H1 (cell line): ENCODE results near the gene P3H2. TPM values are rescaled to one million over a fixed set of nuclear protein-coding genes. Genes with fewer than 3 reads are reported as not detected.

Experiments used
- CTCF ChIA-PET: fragments of 300-600 bp; sonication (Branson Sonifier 250); formaldehyde crosslinking; loops from one replicate; lab custom pipeline; 2021; ENCODE audit not compliant: partially characterized antibody; lab: Charles Lee
- POLR2A ChIA-PET: fragments of 300-600 bp; sonication (Branson Sonifier 250); formaldehyde crosslinking; loops from one replicate; lab custom pipeline; 2021; ENCODE audit warnings: inconsistent platforms; ENCODE audit not compliant: partially characterized antibody; lab: Charles Lee
- DNase-seq, 2 experiments: peaks; one replicate each; pipeline versions ENCODE4 v3.0.0 to v3.0.0-alpha.2; 2010 to 2022; ENCODE audit warnings: low spot score in 2 of 2, low read depth in 1 of 2, mixed read lengths in 1 of 2
- FAIRE-seq: peaks from 2 replicates; lab custom pipeline; 2011; peaks lifted over from hg19 to GRCh38; lab: Jason Lieb, UNC
- H2AFZ ChIP-seq: 2 replicates; pipeline ENCODE4 v1.8.1; 2012; ENCODE audit warnings: low read length, inconsistent platforms
- H2AK5ac ChIP-seq: 2 replicates; pipeline ENCODE4 v1.6.1; 2013; ENCODE audit warnings: low read depth, low read length
- H2BK120ac ChIP-seq: replicated peaks from 2 replicates; pipeline ENCODE3; 2013; ENCODE audit warnings: low read depth, low read length, inconsistent platforms
- H2BK12ac ChIP-seq: 2 replicates; pipeline ENCODE4 v1.6.1; 2013; ENCODE audit warnings: low read depth, low read length
- H2BK15ac ChIP-seq: 2 replicates; pipeline ENCODE4 v1.6.1; 2013; ENCODE audit warnings: low read length
- H2BK20ac ChIP-seq: 2 replicates; pipeline ENCODE4 v1.6.1; 2013; ENCODE audit warnings: low read length
- H2BK5ac ChIP-seq: 2 replicates; pipeline ENCODE4 v1.6.1; 2013; ENCODE audit warnings: low read depth, low read length
- H3K14ac ChIP-seq: 2 replicates; pipeline ENCODE4 v1.6.1; 2013; ENCODE audit warnings: inconsistent platforms; ENCODE audit not compliant: insufficient read length
- H3K18ac ChIP-seq: 2 replicates; pipeline ENCODE4 v1.6.1; 2013; ENCODE audit warnings: low read length; ENCODE audit errors: extremely low read depth
- H3K23ac ChIP-seq: 2 replicates; pipeline ENCODE4 v1.6.1; 2013; ENCODE audit warnings: inconsistent platforms; ENCODE audit not compliant: insufficient read length
- H3K23me2 ChIP-seq: 2 replicates; pipeline ENCODE4 v1.6.1; 2013; ENCODE audit warnings: low read depth, low read length
- H3K27ac ChIP-seq: 2 replicates; pipeline ENCODE4 v1.6.1; 2011; ENCODE audit warnings: low read depth, low read length, inconsistent platforms
- H3K27me3 ChIP-seq, 4 experiments: replicated peaks in 1 of 4; 1 replicate in 1 of 4; 2 replicates in 3 of 4; pipeline versions ENCODE4 v1.6.1 to v1.8.1; 2011 to 2013; ENCODE audit warnings: low read length in 3 of 4, mild to moderate bottlenecking in 3 of 4, inconsistent platforms in 2 of 4, mixed read lengths in 2 of 4, moderate library complexity in 1 of 4; ENCODE audit not compliant: control insufficient read depth in 3 of 4, insufficient read depth in 3 of 4; ENCODE audit errors: extremely low read depth in 1 of 4
- H3K36me3 ChIP-seq, 4 experiments: 2 replicates each; pipeline versions ENCODE4 v1.6.1 to v1.8.1; 2011 to 2013; ENCODE audit warnings: mild to moderate bottlenecking in 4 of 4, low read length in 3 of 4, moderate library complexity in 2 of 4, control low read depth in 1 of 4, inconsistent platforms in 1 of 4; ENCODE audit not compliant: insufficient read depth in 4 of 4, control insufficient read depth in 2 of 4
- H3K4ac ChIP-seq: replicated peaks from 2 replicates; pipeline ENCODE3; 2013; ENCODE audit warnings: low read length, low read depth, mixed read lengths, inconsistent platforms; ENCODE audit not compliant: insufficient read length
- H3K4me1 ChIP-seq, 4 experiments: replicated peaks in 1 of 4; 1 replicate in 1 of 4; 2 replicates in 3 of 4; pipeline versions ENCODE4 v1.6.1 to v1.8.1; 2011 to 2013; ENCODE audit warnings: low read length in 3 of 4, inconsistent platforms in 2 of 4, mixed read lengths in 1 of 4; ENCODE audit not compliant: insufficient read depth in 4 of 4, control insufficient read depth in 3 of 4
- H3K4me2 ChIP-seq, 2 experiments: 2 replicates each; pipeline versions ENCODE4 v1.6.1 to v1.8.1; 2011 to 2013; ENCODE audit warnings: low read depth in 2 of 2, low read length in 2 of 2, control low read depth in 1 of 2, inconsistent platforms in 1 of 2, mild to moderate bottlenecking in 1 of 2; ENCODE audit not compliant: insufficient read depth in 1 of 2
- H3K4me3 ChIP-seq, 4 experiments: fragments of 200-600, 300-600 bp in 1 of 4; sonication (generic), shearing (Covaris generic), sonication (Bioruptor Twin) in 1 of 4; 2 replicates each; pipeline versions ENCODE4 v1.5.1 to v1.8.1; 2011 to 2016; ENCODE audit warnings: low read length in 4 of 4, low read depth in 3 of 4, control low read depth in 2 of 4, inconsistent platforms in 2 of 4, mild to moderate bottlenecking in 2 of 4, mixed read lengths in 1 of 4, moderate library complexity in 1 of 4; ENCODE audit not compliant: insufficient read depth in 2 of 4; ENCODE audit errors: extremely low read depth in 1 of 4
- H3K56ac ChIP-seq: replicated peaks from 2 replicates; pipeline ENCODE3; 2013; ENCODE audit warnings: low read depth, mild to moderate bottlenecking, mixed read lengths, low read length, inconsistent platforms; ENCODE audit not compliant: insufficient read length
- H3K79me1 ChIP-seq: 2 replicates; pipeline ENCODE4 v1.6.1; 2013; ENCODE audit warnings: low read depth, low read length, control low read depth
- H3K79me2 ChIP-seq, 2 experiments: 2 replicates each; pipeline versions ENCODE4 v1.6.1 to v1.8.1; 2012 to 2013; ENCODE audit warnings: low read length in 2 of 2, mild to moderate bottlenecking in 2 of 2, inconsistent platforms in 1 of 2; ENCODE audit not compliant: insufficient read depth in 2 of 2, control insufficient read depth in 1 of 2
- H3K9ac ChIP-seq, 4 experiments: replicated peaks in 1 of 4; 1 replicate in 1 of 4; 2 replicates in 3 of 4; pipeline versions ENCODE4 v1.6.1 to v1.8.1; 2011 to 2013; ENCODE audit warnings: low read depth in 3 of 4, low read length in 3 of 4, control low read depth in 2 of 4, mild to moderate bottlenecking in 2 of 4, moderate library complexity in 2 of 4, inconsistent platforms in 1 of 4; ENCODE audit errors: extremely low read depth in 1 of 4
- H3K9me3 ChIP-seq, 2 experiments: 2 replicates each; pipeline versions ENCODE4 v1.6.1 to v1.8.1; 2012 to 2013; ENCODE audit warnings: mild to moderate bottlenecking in 2 of 2, moderate library complexity in 2 of 2, control low read depth in 1 of 2, inconsistent platforms in 1 of 2, low read depth in 1 of 2, low read length in 1 of 2, mixed read lengths in 1 of 2; ENCODE audit not compliant: insufficient read depth in 2 of 2
- H4K20me1 ChIP-seq, 2 experiments: replicated peaks in 1 of 2; 2 replicates each; pipeline versions ENCODE3 to v1.8.1; 2011 to 2013; ENCODE audit warnings: inconsistent platforms in 2 of 2, low read length in 2 of 2, mild to moderate bottlenecking in 1 of 2; ENCODE audit not compliant: insufficient read depth in 2 of 2, control insufficient read depth in 1 of 2
- H4K5ac ChIP-seq: 2 replicates; pipeline ENCODE4 v1.6.1; 2013; ENCODE audit warnings: low read length, low read depth, mixed read lengths, inconsistent platforms; ENCODE audit not compliant: insufficient read length
- H4K8ac ChIP-seq: 2 replicates; pipeline ENCODE4 v1.8.0; 2013; ENCODE audit warnings: mild to moderate bottlenecking, moderate library complexity, low read length, inconsistent platforms; ENCODE audit not compliant: insufficient read depth; ENCODE audit errors: extremely low read depth
- H4K91ac ChIP-seq: replicated peaks from 2 replicates; pipeline ENCODE3; 2013; ENCODE audit warnings: low read length, mixed read lengths, inconsistent platforms; ENCODE audit not compliant: insufficient read length
- KDM1A ChIP-seq: fragments of 200-600, 300-600 bp; sonication (generic); IDR thresholded peaks from 2 replicates; pipeline ENCODE4 v1.7.1; 2016; ENCODE audit warnings: mild to moderate bottlenecking, low read length, borderline replicate concordance
- RAD21 ChIP-seq, 2 experiments: IDR thresholded peaks in 1 of 2; conservative IDR thresholded peaks in 1 of 2; 2 replicates each; pipeline ENCODE4 v1.6.1; 2011; ENCODE audit warnings: low read depth in 2 of 2, low read length in 2 of 2, improper control_type of control experiment in 1 of 2, inconsistent platforms in 1 of 2, mild to moderate bottlenecking in 1 of 2, moderate library complexity in 1 of 2
- TCF12 ChIP-seq: IDR thresholded peaks from 2 replicates; pipeline ENCODE4 v1.6.1; 2011; ENCODE audit warnings: low read depth, mild to moderate bottlenecking, low read length
- whole genome bisulfite sequencing, 2 experiments: shearing (Covaris generic) in 1 of 2; methylation state at CpG; one replicate each; pipeline versions ENCODE4 v1.1.6 to v1.1.7; 2013 to 2015; ENCODE audit warnings: low lambda C conversion rate in 2 of 2, mixed read lengths in 2 of 2, inconsistent platforms in 1 of 2, low coverage in 1 of 2, missing lambda C conversion rate in 1 of 2; ENCODE audit not compliant: insufficient replicate concordance in 2 of 2, insufficient coverage in 1 of 2, insufficient read length in 1 of 2; ENCODE audit errors: extremely low coverage in 1 of 2, missing lambda C conversion rate in 1 of 2; 5-methylcytosine and 5-hydroxymethylcytosine counted together
- polyA plus RNA-seq, 7 experiments: library from polyadenylated mRNA; depleted of rRNA in 3 of 7; stranded (reverse) in 5 of 7; unstranded in 2 of 7; fragments of >200 nt in 5 of 7; fragments of 200-250 nt in 2 of 7; gene quantifications; 1 replicate in 5 of 7; 2 replicates in 1 of 7; 4 replicates in 1 of 7; pipeline versions ENCODE4 v1.2.1 to v1.2.3, GENCODE V29; 2011 to 2013; ENCODE audit warnings: missing spikeins in 2 of 7, mixed read lengths in 2 of 7
- total RNA-seq: library from RNA; stranded (reverse); fragmentation: NEBNext Ultra II Directional; extraction: Animal tissue kit (Norgen Biotek cat#: 25700); gene quantifications from 2 replicates; pipeline ENCODE4 v1.2.1, GENCODE V29; 2021

Gene P3H2
- total and polyA plus RNA-seq, 2 of the 8 experiments (the other 6 are each of a cell fraction or from before 2014, with no cell fraction given) = 40.5 to 60.4 TPM

DNA sequence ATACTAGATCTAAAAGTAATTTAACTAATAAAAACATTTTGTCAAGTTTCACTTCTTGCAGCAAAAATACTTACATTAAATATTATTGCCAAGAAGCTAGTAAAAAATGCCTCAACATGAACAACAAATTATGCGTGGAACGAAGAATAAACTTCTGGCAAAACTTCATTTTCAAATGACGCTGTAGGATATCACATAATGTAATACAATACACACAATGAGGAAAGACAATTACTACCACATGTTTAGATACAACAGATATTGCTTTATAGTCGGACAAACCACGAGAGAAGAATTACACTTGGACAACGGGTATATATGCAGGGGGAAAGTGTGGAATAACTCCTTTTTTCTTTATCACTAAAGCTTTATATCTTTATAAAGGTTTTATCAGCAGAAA lies 21.6 kb downstream of the P3H2 start:
- no peak for DNase-seq
- H3K36me3 ChIP-seq = no peaks in the 10 kb centered on the region
- no peak overlapping the region for H3K18ac ChIP-seq
- no peak overlapping the region for H3K4ac ChIP-seq
- no peak overlapping the region for H4K5ac ChIP-seq
- H2AK5ac ChIP-seq = no peak overlapping the region
- no peaks in the 10 kb centered on the region for H3K27me3 ChIP-seq
- no peak for TF ChIP-seq RAD21 (IDR thresholded peaks at IDR 0.05 in 1 of 2, conservative IDR thresholded peaks at IDR 0.05 in 1 of 2; ENCODE audit: low read depth in 2 of 2, low read length in 2 of 2)
- TF ChIP-seq TCF12 = no peak
- TF ChIP-seq KDM1A = no peak
- TF ChIP-seq, all 59 proteins: peak for 0
- Histone ChIP-seq H2BK12ac (no peak overlapping the region), H3K79me2 (peaks cover 0 to 79% of the 10 kb centered on the region in 2 experiments; a peak in 2 of 4 replicates), H3K23ac (no peak overlapping the region), H3K27ac (no peak overlapping the region), H2AFZ (no peak overlapping the region), H3K23me2 (no peaks in the 10 kb centered on the region), H2BK5ac (no peak overlapping the region), H3K9ac (no peak overlapping the region), H3K14ac (no peak overlapping the region), H2BK15ac (no peak overlapping the region), H3K4me2 (no peak overlapping the region), H2BK20ac (no peak overlapping the region), H2BK120ac (no peak overlapping the region), H4K8ac (no peak overlapping the region), H3K4me3 (no peak overlapping the region), H4K20me1 (no peaks in the 10 kb centered on the region), H4K91ac (no peak overlapping the region), H3K79me1 (no peaks in the 10 kb centered on the region), H3K9me3 (no peaks in the 10 kb centered on the region), H3K4me1 (peaks cover 0 to 9% (median 2%) of the 10 kb centered on the region in 4 experiments; a peak in 5 of 7 replicates), H3K56ac (no peak overlapping the region)
- WGBS, 2 experiments = 92% methylated on average over 6 of the region's 6 CpGs; no CpG with 5 or more reads in 1 of the 2 experiments
- no peak for FAIRE-seq
- CTCF ChIA-PET = interaction anchor here (0.7 to 1.0 kb wide), 2 partner anchors 9 to 133 kb away, joined by 3 to 4 read pairs; no protein-coding TSS in a partner anchor
- POLR2A ChIA-PET = interaction anchor here (1.1 to 1.2 kb wide), 2 partner anchors 19 to 21 kb away, joined by 3 to 4 read pairs; no protein-coding TSS in a partner anchor
